Measurements from ENCODE around the gene NHEJ1.

DNA sequence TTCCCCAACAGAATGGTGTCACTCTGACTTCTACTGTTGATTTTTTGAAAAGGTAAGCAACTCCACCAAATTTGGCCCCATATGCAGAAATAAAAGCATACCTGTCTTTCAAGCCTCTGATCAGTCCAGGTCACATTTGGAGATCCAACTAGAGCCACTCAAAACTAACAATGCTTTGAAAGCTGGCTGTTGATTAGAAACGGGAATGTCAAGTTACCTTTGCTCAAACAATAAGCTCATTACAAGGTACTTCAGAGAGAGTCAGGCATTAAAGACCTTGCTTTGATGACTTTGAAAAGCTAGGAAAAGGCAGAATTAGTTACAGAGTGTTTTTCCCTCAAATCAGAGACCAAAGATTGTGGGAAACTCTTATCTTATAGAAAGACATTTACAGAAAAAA lies 95.1 kb downstream of the NHEJ1 start:
- no peak for TF ChIP-seq ZKSCAN5 (CRISPR knock-in tag; IDR thresholded peaks at IDR 0.05)
- no peak for TF ChIP-seq TCF7L2 (IDR thresholded peaks at IDR 0.05; ENCODE audit: low read depth, low read length)
- no peak for TF ChIP-seq ZNF788 (CRISPR knock-in tag; IDR thresholded peaks at IDR 0.05; ENCODE audit: borderline replicate concordance)
- TF ChIP-seq, protein P1, sequence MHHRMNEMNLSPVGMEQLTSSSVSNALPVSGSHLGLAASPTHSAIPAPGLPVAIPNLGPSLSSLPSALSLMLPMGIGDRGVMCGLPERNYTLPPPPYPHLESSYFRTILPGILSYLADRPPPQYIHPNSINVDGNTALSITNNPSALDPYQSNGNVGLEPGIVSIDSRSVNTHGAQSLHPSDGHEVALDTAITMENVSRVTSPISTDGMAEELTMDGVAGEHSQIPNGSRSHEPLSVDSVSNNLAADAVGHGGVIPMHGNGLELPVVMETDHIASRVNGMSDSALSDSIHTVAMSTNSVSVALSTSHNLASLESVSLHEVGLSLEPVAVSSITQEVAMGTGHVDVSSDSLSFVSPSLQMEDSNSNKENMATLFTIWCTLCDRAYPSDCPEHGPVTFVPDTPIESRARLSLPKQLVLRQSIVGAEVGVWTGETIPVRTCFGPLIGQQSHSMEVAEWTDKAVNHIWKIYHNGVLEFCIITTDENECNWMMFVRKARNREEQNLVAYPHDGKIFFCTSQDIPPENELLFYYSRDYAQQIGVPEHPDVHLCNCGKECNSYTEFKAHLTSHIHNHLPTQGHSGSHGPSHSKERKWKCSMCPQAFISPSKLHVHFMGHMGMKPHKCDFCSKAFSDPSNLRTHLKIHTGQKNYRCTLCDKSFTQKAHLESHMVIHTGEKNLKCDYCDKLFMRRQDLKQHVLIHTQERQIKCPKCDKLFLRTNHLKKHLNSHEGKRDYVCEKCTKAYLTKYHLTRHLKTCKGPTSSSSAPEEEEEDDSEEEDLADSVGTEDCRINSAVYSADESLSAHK (CRISPR knock-in tag; IDR thresholded peaks at IDR 0.05; ENCODE audit: borderline replicate concordance), result no peak
- TF ChIP-seq POGZ (CRISPR knock-in tag; IDR thresholded peaks at IDR 0.05), result no peak
- TF ChIP-seq, protein P2, sequence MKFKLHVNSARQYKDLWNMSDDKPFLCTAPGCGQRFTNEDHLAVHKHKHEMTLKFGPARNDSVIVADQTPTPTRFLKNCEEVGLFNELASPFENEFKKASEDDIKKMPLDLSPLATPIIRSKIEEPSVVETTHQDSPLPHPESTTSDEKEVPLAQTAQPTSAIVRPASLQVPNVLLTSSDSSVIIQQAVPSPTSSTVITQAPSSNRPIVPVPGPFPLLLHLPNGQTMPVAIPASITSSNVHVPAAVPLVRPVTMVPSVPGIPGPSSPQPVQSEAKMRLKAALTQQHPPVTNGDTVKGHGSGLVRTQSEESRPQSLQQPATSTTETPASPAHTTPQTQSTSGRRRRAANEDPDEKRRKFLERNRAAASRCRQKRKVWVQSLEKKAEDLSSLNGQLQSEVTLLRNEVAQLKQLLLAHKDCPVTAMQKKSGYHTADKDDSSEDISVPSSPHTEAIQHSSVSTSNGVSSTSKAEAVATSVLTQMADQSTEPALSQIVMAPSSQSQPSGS (CRISPR knock-in tag; IDR thresholded peaks at IDR 0.05), result no peak
- TF ChIP-seq MAFK (conservative IDR thresholded peaks at IDR 0.05 in 1 of 2, IDR thresholded peaks at IDR 0.05 in 1 of 2; ENCODE audit: low read length in 2 of 2), result no peak
- TF ChIP-seq EP300 (IDR thresholded peaks at IDR 0.05; ENCODE audit: low read depth in 2 of 2, low read length in 2 of 2), result no peak
- TF ChIP-seq EP300 (CRISPR knock-in tag; IDR thresholded peaks at IDR 0.05; ENCODE audit: borderline replicate concordance), result no peak
- no peak for TF ChIP-seq KDM6A (CRISPR knock-in tag; IDR thresholded peaks at IDR 0.05; ENCODE audit: low read depth)
- no peak for TF ChIP-seq ERF (CRISPR knock-in tag; IDR thresholded peaks at IDR 0.05)
- TF ChIP-seq SIX4 (CRISPR knock-in tag; IDR thresholded peaks at IDR 0.05), result no peak
- no peak for TF ChIP-seq EHMT2 (IDR thresholded peaks at IDR 0.05; ENCODE audit: borderline replicate concordance, low read depth, low read length)
- TF ChIP-seq, protein P3, sequence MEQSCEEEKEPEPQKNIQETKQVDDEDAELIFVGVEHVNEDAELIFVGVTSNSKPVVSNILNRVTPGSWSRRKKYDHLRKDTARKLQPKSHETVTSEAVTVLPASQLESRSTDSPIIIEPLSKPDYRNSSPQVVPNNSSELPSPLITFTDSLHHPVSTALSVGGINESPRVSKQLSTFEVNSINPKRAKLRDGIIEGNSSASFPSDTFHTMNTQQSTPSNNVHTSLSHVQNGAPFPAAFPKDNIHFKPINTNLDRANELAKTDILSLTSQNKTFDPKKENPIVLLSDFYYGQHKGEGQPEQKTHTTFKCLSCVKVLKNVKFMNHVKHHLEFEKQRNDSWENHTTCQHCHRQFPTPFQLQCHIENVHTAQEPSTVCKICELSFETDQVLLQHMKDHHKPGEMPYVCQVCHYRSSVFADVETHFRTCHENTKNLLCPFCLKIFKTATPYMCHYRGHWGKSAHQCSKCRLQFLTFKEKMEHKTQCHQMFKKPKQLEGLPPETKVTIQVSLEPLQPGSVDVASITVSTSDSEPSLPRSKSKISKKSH (CRISPR knock-in tag; IDR thresholded peaks at IDR 0.05; ENCODE audit: borderline replicate concordance), result no peak
- TF ChIP-seq, protein P4, sequence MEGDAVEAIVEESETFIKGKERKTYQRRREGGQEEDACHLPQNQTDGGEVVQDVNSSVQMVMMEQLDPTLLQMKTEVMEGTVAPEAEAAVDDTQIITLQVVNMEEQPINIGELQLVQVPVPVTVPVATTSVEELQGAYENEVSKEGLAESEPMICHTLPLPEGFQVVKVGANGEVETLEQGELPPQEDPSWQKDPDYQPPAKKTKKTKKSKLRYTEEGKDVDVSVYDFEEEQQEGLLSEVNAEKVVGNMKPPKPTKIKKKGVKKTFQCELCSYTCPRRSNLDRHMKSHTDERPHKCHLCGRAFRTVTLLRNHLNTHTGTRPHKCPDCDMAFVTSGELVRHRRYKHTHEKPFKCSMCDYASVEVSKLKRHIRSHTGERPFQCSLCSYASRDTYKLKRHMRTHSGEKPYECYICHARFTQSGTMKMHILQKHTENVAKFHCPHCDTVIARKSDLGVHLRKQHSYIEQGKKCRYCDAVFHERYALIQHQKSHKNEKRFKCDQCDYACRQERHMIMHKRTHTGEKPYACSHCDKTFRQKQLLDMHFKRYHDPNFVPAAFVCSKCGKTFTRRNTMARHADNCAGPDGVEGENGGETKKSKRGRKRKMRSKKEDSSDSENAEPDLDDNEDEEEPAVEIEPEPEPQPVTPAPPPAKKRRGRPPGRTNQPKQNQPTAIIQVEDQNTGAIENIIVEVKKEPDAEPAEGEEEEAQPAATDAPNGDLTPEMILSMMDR (CRISPR knock-in tag; IDR thresholded peaks at IDR 0.05), result no peak

All from HepG2 (cell line).